Dermis blood vessel endothelial cell (primary cell): ENCODE results near the gene RABGGTA. TPM values are rescaled to one million over a fixed set of nuclear protein-coding genes. Genes with fewer than 3 reads are reported as not detected.

Experiments
- total RNA-seq: library from RNA; depleted of rRNA; stranded (reverse); fragments of >200 nt; gene quantifications from 2 replicates; pipeline ENCODE4 v1.2.3, GENCODE V29; 2014

Gene RABGGTA
- total RNA-seq, 1 donor from 2014 or later, result 27.9 TPM

Other genes with a start within 250 kb of the RABGGTA start
- 0.05 TPM in 1 of 2 replicates, not detected in the other for gene CARMIL3, start 219.6 kb downstream of the RABGGTA start, total RNA-seq
- not detected in 2 replicates for gene CPNE6, start 200.0 kb downstream of the RABGGTA start, total RNA-seq
- 5.8 and 10.5 TPM in 2 replicates for gene PCK2, start 177.3 kb downstream of the RABGGTA start, total RNA-seq
- gene DCAF11, start 156.8 kb downstream of the RABGGTA start, total RNA-seq, result 90.7 and 93.9 TPM in 2 replicates
- 0.88 and 2.6 TPM in 2 replicates for gene NRL, start 156.6 kb downstream of the RABGGTA start, total RNA-seq
- 0.42 and 0.51 TPM in 2 replicates for gene FITM1, start 140.9 kb downstream of the RABGGTA start, total RNA-seq
- gene PSME1, start 135.4 kb downstream of the RABGGTA start, total RNA-seq, result 167 TPM in 2 replicates
- 21.4 and 26.4 TPM in 2 replicates for gene EMC9, start 130.0 kb downstream of the RABGGTA start, total RNA-seq
- gene PSME2, start 125.0 kb downstream of the RABGGTA start, total RNA-seq, result 108 and 110 TPM in 2 replicates
- 53.2 and 54.1 TPM in 2 replicates for gene RNF31, start 124.1 kb downstream of the RABGGTA start, total RNA-seq
- 37.8 and 55.5 TPM in 2 replicates for gene IRF9, start 110.3 kb downstream of the RABGGTA start, total RNA-seq
- gene REC8, start 99.5 kb downstream of the RABGGTA start, total RNA-seq, result 2.7 and 4.2 TPM in 2 replicates
- 28.8 and 60.6 TPM in 2 replicates for gene IPO4, start 82.8 kb downstream of the RABGGTA start, total RNA-seq
- 63.5 and 82.5 TPM in 2 replicates for gene TM9SF1, start 76.2 kb downstream of the RABGGTA start, total RNA-seq
- not detected in 2 replicates for gene TSSK4, start 65.9 kb downstream of the RABGGTA start, total RNA-seq
- 36.8 and 39.3 TPM in 2 replicates for gene CHMP4A, start 58.1 kb downstream of the RABGGTA start, total RNA-seq
- 5.9 and 23.7 TPM in 2 replicates for gene MDP1, start 55.5 kb downstream of the RABGGTA start, total RNA-seq
- gene NEDD8, start 39.2 kb downstream of the RABGGTA start, total RNA-seq, result 197 and 248 TPM in 2 replicates
- 108 and 121 TPM in 2 replicates for gene GMPR2, start 38.7 kb downstream of the RABGGTA start, total RNA-seq
- gene TINF2, start 29.0 kb downstream of the RABGGTA start, total RNA-seq, result 68.4 and 71.7 TPM in 2 replicates
- 0.17 and 0.51 TPM in 2 replicates for gene TGM1, start 8.4 kb downstream of the RABGGTA start, total RNA-seq
- gene DHRS1, start 28.2 kb upstream of the RABGGTA start, total RNA-seq, result 10.6 and 16.7 TPM in 2 replicates
- 30.1 and 33.5 TPM in 2 replicates for gene NOP9, start 28.3 kb upstream of the RABGGTA start, total RNA-seq
- gene CIDEB, start 36.4 kb upstream of the RABGGTA start, total RNA-seq, result 4.6 and 7.5 TPM in 2 replicates
- gene LTB4R2, start 38.5 kb upstream of the RABGGTA start, total RNA-seq, result 5.9 and 9.7 TPM in 2 replicates
- gene LTB4R, start 39.9 kb upstream of the RABGGTA start, total RNA-seq, result 3.5 and 3.6 TPM in 2 replicates
- gene ADCY4, start 63.5 kb upstream of the RABGGTA start, total RNA-seq, result 68.4 and 138 TPM in 2 replicates
- gene RIPK3, start 68.4 kb upstream of the RABGGTA start, total RNA-seq, result 4.7 and 5.8 TPM in 2 replicates
- 8.8 and 11.1 TPM in 2 replicates for gene NFATC4, start 96.6 kb upstream of the RABGGTA start, total RNA-seq
- gene NYNRIN, start 127.4 kb upstream of the RABGGTA start, total RNA-seq, result 12.6 and 17.0 TPM in 2 replicates
- 0.84 and 1.0 TPM in 2 replicates for gene CBLN3, start 158.1 kb upstream of the RABGGTA start, total RNA-seq
- 55.5 and 67.0 TPM in 2 replicates for gene KHNYN, start 158.4 kb upstream of the RABGGTA start, total RNA-seq
- 9.3 and 79.1 TPM in 2 replicates for gene SDR39U1, start 171.2 kb upstream of the RABGGTA start, total RNA-seq
- not detected in 2 replicates for gene CMA1, start 236.7 kb upstream of the RABGGTA start, total RNA-seq